Transverse colon (tissue), 4 donors: ENCODE data around the gene RAPGEF2. TPM values are rescaled to one million over a fixed set of nuclear protein-coding genes. Genes with fewer than 3 reads are reported as not detected.

Experiments used
- DNase-seq: peaks from one replicate; pipeline ENCODE4 v3.0.0-alpha.2; 2019
- H3K27ac ChIP-seq, 4 donors: fragments of 200-600 bp; sonication (generic); 2 replicates each; pipeline ENCODE4 v1.5.1; 2016 to 2018; ENCODE audit warnings: inconsistent platforms in 4 of 4
- H3K27me3 ChIP-seq: fragments of 200-600 bp; sonication (generic); 2 replicates; pipeline ENCODE4 v1.5.1; 2017; ENCODE audit warnings: inconsistent platforms
- H3K36me3 ChIP-seq, 4 donors: fragments of 200-600 bp; sonication (generic); 2 replicates each; pipeline ENCODE4 v1.5.1; 2017 to 2019; ENCODE audit warnings: inconsistent platforms in 4 of 4
- H3K4me1 ChIP-seq, 4 donors: fragments of 200-600 bp; sonication (generic); 2 replicates each; pipeline ENCODE4 v1.5.1; 2017 to 2020; ENCODE audit warnings: inconsistent platforms in 4 of 4
- H3K4me3 ChIP-seq, 4 donors: fragments of 200-600 bp; sonication (generic); 1 replicate in 1 of 4; 2 replicates in 3 of 4; pipeline versions ENCODE4 v1.5.1 to v1.6.1; 2017 to 2019; ENCODE audit warnings: inconsistent platforms in 4 of 4
- H3K9me3 ChIP-seq, 2 donors: fragments of 200-600 bp; sonication (generic); 2 replicates each; pipeline ENCODE4 v1.5.1; 2017 to 2019; ENCODE audit warnings: inconsistent platforms in 2 of 2
- CTCF ChIP-seq, 5 experiments: fragments of 200-600 bp in 3 of 5; fragments of 450-650 bp in 2 of 5; sonication (generic) in 3 of 5; IDR thresholded peaks; 1 replicate in 2 of 5; 2 replicates in 3 of 5; pipeline ENCODE4 v1.5.1; 2016 to 2017; ENCODE audit warnings: antibody characterized with exemption in 5 of 5, inconsistent platforms in 3 of 5, mild to moderate bottlenecking in 2 of 5, moderate library complexity in 1 of 5
- EP300 ChIP-seq: sonication (generic); formaldehyde crosslinking; IDR thresholded peaks from one replicate; pipeline ENCODE4 v1.6.1; 2017; ENCODE audit warnings: antibody characterized with exemption, low read depth
- POLR2A ChIP-seq: fragments of 450-650 bp; IDR thresholded peaks from one replicate; pipeline ENCODE4 v1.6.1; 2016; ENCODE audit warnings: antibody characterized with exemption, mild to moderate bottlenecking, moderate library complexity
- POLR2AphosphoS5 ChIP-seq, 3 donors: sonication (generic); formaldehyde crosslinking; IDR thresholded peaks; one replicate each; pipeline ENCODE4 v1.6.1; 2016; ENCODE audit warnings: antibody characterized with exemption in 3 of 3
- WGBS, 2 donors: methylation state at CpG; one replicate each; pipeline ENCODE4 v1.1.5; 2018; ENCODE audit warnings: low coverage in 1 of 2; 5-methylcytosine and 5-hydroxymethylcytosine counted together
- in situ Hi-C, 4 donors: fragments of 200-750 bp; cut with MboI; loops; one replicate each; pipeline versions ENCODE4 v1.15.0 to v1.15.1; 2017; ENCODE audit warnings: low sequenced_read_pairs in 3 of 4, low pct_ligation_motif_present in 1 of 4, low pct_unique_long_range_greater_than_20kb in 1 of 4
- intact Hi-C: fragments of 100-400 bp; cut with DNase I; formaldehyde crosslinking; loops from one replicate; pipeline ENCODE4 v1.15.1; 2023; ENCODE audit warnings: low total_unique reads
- total RNA-seq, 4 donors: library from RNA; depleted of rRNA; stranded (reverse); fragments of >200 nt; gene quantifications; one replicate each; pipeline ENCODE4 v1.1.0, GENCODE V29; 2016

The RAPGEF2 gene
- total RNA-seq, 4 donors from 2014 or later = 23.3 to 64.8 (median 49.6) TPM

- 83 to 87% methylated on average over 3 of the region's 3 CpGs for WGBS, 2 donors
- intact Hi-C loops = loop anchor here (5.0 kb wide), 1 partner anchor 234 kb away; no protein-coding TSS in a partner anchor
- TF ChIP-seq CTCF (IDR thresholded peaks at IDR 0.05) = no peak
- no peak for TF ChIP-seq POLR2A
- TF ChIP-seq POLR2AphosphoS5 (IDR thresholded peaks at IDR 0.05) = no peak
- TF ChIP-seq EP300 = no peak
- in situ Hi-C loops = no loop called here
- Histone ChIP-seq H3K36me3 (no peaks in the 10 kb centered on the region), H3K27me3 (no peaks in the 10 kb centered on the region), H3K27ac (no peak overlapping the region), H3K4me1 (no peaks in the 10 kb centered on the region), H3K9me3 (no peaks in the 10 kb centered on the region), H3K4me3 (no peak overlapping the region)
- DNase-seq = no peak
Measured at GRCh38 chr4:159096434-159096833, 6.4 kb upstream of the RAPGEF2 start.

- Histone ChIP-seq H3K4me3 (no peak overlapping the region), H3K27me3 (no peaks in the 10 kb centered on the region), H3K36me3 (no peaks in the 10 kb centered on the region), H3K27ac (no peak overlapping the region), H3K9me3 (no peaks in the 10 kb centered on the region), H3K4me1 (peaks cover 0 to 1% (median 0%) of the 10 kb centered on the region in 4 donors)
- DNase-seq = no peak
- TF ChIP-seq POLR2AphosphoS5 (IDR thresholded peaks at IDR 0.05) = no peak
- TF ChIP-seq CTCF (IDR thresholded peaks at IDR 0.05) = no peak
- TF ChIP-seq EP300 = no peak
- no peak for TF ChIP-seq POLR2A
- intact Hi-C loops = loop anchor here (5.0 kb wide), 1 partner anchor 235 kb away; no protein-coding TSS in a partner anchor
- WGBS, 2 donors = 56 to 75% methylated on average over 1 of the region's 1 CpG
- in situ Hi-C loops = no loop called here
Measured at GRCh38 chr4:159097144-159097543, 5.7 kb upstream of the RAPGEF2 start.

GRCh38 chr4:159097785-159098184 is 5.1 kb upstream of the RAPGEF2 start:
- no peak for DNase-seq
- intact Hi-C loops = loop anchor here (5.0 kb wide), 1 partner anchor 235 kb away; no protein-coding TSS in a partner anchor
- no peak overlapping the region for H3K4me3 ChIP-seq
- H3K4me1 ChIP-seq = peaks cover 0 to 5% (median 0%) of the 10 kb centered on the region in 4 donors
- in situ Hi-C loops = no loop called here
- H3K27ac ChIP-seq = no peak overlapping the region
- TF ChIP-seq POLR2A = no peak
- TF ChIP-seq CTCF (IDR thresholded peaks at IDR 0.05) = no peak
- TF ChIP-seq EP300 = no peak
- no peak for TF ChIP-seq POLR2AphosphoS5 (IDR thresholded peaks at IDR 0.05)
- no peaks in the 10 kb centered on the region for H3K9me3 ChIP-seq
- no peaks in the 10 kb centered on the region for H3K27me3 ChIP-seq
- no peaks in the 10 kb centered on the region for H3K36me3 ChIP-seq
- 27% methylated on average over 1 of the region's 1 CpG; no CpG with 5 or more reads in 1 of the 2 donors for WGBS, 2 donors

GRCh38 chr4:159098482-159099127 is 4.3 kb upstream of the RAPGEF2 start:
- no peak overlapping the region for H3K27ac ChIP-seq
- intact Hi-C loops = loop anchor here (5.0 kb wide), 1 partner anchor 236 kb away; no protein-coding TSS in a partner anchor
- no peaks in the 10 kb centered on the region for H3K27me3 ChIP-seq
- no peak for DNase-seq
- TF ChIP-seq EP300 = no peak
- no peak for TF ChIP-seq CTCF (IDR thresholded peaks at IDR 0.05)
- no peak for TF ChIP-seq POLR2A
- TF ChIP-seq POLR2AphosphoS5 (IDR thresholded peaks at IDR 0.05) = no peak
- H3K36me3 ChIP-seq = no peaks in the 10 kb centered on the region
- peaks cover 0 to 5% (median 0%) of the 10 kb centered on the region in 4 donors for H3K4me1 ChIP-seq
- in situ Hi-C loops = no loop called here
- no peaks in the 10 kb centered on the region for H3K9me3 ChIP-seq
- no peak overlapping the region for H3K4me3 ChIP-seq
